CD14-positive monocyte (primary cell): ENCODE data around the gene SH2D4B. TPM values are rescaled to one million over a fixed set of nuclear protein-coding genes. Genes with fewer than 3 reads are reported as not detected.

Source experiments
- DNase-seq, 3 donors: peaks; one replicate each; pipeline ENCODE4 v3.0.0-alpha.2; 2011 to 2022
- H2AFZ ChIP-seq: 2 replicates; pipeline ENCODE4 v1.6.0; 2012; ENCODE audit warnings: mild to moderate bottlenecking, low read depth, low read length, inconsistent platforms; ENCODE audit not compliant: insufficient read depth, poor library complexity, severe bottlenecking
- H3K27ac ChIP-seq, 2 donors: 1 replicate in 1 of 2; 2 replicates in 1 of 2; pipeline ENCODE4 v1.5.1; 2012 to 2013; ENCODE audit warnings: low read length in 2 of 2, control low read depth in 1 of 2, inconsistent platforms in 1 of 2, low read depth in 1 of 2, mild to moderate bottlenecking in 1 of 2
- H3K27me3 ChIP-seq, 2 donors: one replicate each; pipeline versions ENCODE4 v1.6.0 to v1.6.1; 2011 to 2013; ENCODE audit warnings: low read length in 2 of 2; ENCODE audit not compliant: control insufficient read depth in 2 of 2, insufficient read depth in 2 of 2
- H3K36me3 ChIP-seq, 2 donors: replicated peaks in 1 of 2; 1 replicate in 1 of 2; 2 replicates in 1 of 2; pipeline versions ENCODE4 v1.5.1 to v1.6.1; 2012 to 2013; ENCODE audit warnings: low read length in 2 of 2, control low read depth in 1 of 2, inconsistent platforms in 1 of 2, mild to moderate bottlenecking in 1 of 2; ENCODE audit not compliant: insufficient read depth in 2 of 2, control insufficient read depth in 1 of 2
- H3K4me1 ChIP-seq, 2 donors: 1 replicate in 1 of 2; 2 replicates in 1 of 2; pipeline versions ENCODE4 v1.5.1 to v1.6.1; 2012 to 2013; ENCODE audit warnings: low read length in 2 of 2, control low read depth in 1 of 2, inconsistent platforms in 1 of 2, mild to moderate bottlenecking in 1 of 2, moderate library complexity in 1 of 2; ENCODE audit not compliant: insufficient read depth in 2 of 2, control insufficient read depth in 1 of 2
- H3K4me2 ChIP-seq: replicated peaks from 2 replicates; pipeline ENCODE3; 2012; ENCODE audit warnings: low read length, moderate library complexity, mild to moderate bottlenecking; ENCODE audit not compliant: poor library complexity, severe bottlenecking; ENCODE audit errors: extremely low read depth
- H3K4me3 ChIP-seq, 3 experiments: fragments of 200-600 bp in 1 of 3; sonication (generic) in 1 of 3; replicated peaks in 1 of 3; 1 replicate in 2 of 3; 2 replicates in 1 of 3; pipeline ENCODE4 v1.5.1; 2011 to 2013; ENCODE audit warnings: low read length in 3 of 3, mild to moderate bottlenecking in 3 of 3, control low read depth in 2 of 3, low read depth in 2 of 3, inconsistent platforms in 1 of 3, moderate library complexity in 1 of 3
- H3K79me2 ChIP-seq: 2 replicates; pipeline ENCODE4 v1.6.0; 2012; ENCODE audit warnings: mild to moderate bottlenecking, control low read depth, inconsistent platforms, low read length, moderate library complexity; ENCODE audit not compliant: insufficient read depth
- H3K9ac ChIP-seq: 2 replicates; pipeline ENCODE4 v1.6.0; 2017; ENCODE audit warnings: low read length, mild to moderate bottlenecking; ENCODE audit not compliant: insufficient read depth, poor library complexity, severe bottlenecking
- H3K9me3 ChIP-seq, 2 donors: replicated peaks in 1 of 2; 1 replicate in 1 of 2; 2 replicates in 1 of 2; pipeline versions ENCODE4 v1.5.1 to v1.6.1; 2012 to 2013; ENCODE audit warnings: low read length in 2 of 2, control low read depth in 1 of 2; ENCODE audit not compliant: control insufficient read depth in 1 of 2, insufficient read depth in 1 of 2
- H4K20me1 ChIP-seq: 2 replicates; pipeline ENCODE4 v1.6.0; 2012; ENCODE audit warnings: mild to moderate bottlenecking, low read length, control low read depth, moderate library complexity; ENCODE audit not compliant: insufficient read depth
- H3K27ac Mint-ChIP-seq, 7 donors: one replicate each; pipeline ENCODE4 v1.8.0; 2020; ENCODE audit warnings: mild to moderate bottlenecking in 7 of 7, mixed read lengths in 7 of 7, moderate library complexity in 6 of 7, inconsistent platforms in 2 of 7
- H3K27me3 Mint-ChIP-seq, 3 donors: one replicate each; pipeline ENCODE4 v1.8.0; 2021 to 2022; ENCODE audit warnings: low read depth in 3 of 3, mild to moderate bottlenecking in 3 of 3, mixed read lengths in 3 of 3, moderate library complexity in 3 of 3, inconsistent platforms in 1 of 3
- H3K36me3 Mint-ChIP-seq, 2 donors: one replicate each; pipeline ENCODE4 v1.8.0; 2020; ENCODE audit warnings: mixed read lengths in 2 of 2, inconsistent platforms in 1 of 2, mild to moderate bottlenecking in 1 of 2
- H3K4me1 Mint-ChIP-seq: one replicate; pipeline ENCODE4 v1.8.0; 2020; ENCODE audit warnings: mild to moderate bottlenecking, mixed read lengths
- H3K4me3 Mint-ChIP-seq, 2 donors: one replicate each; pipeline ENCODE4 v1.8.0; 2020; ENCODE audit warnings: mild to moderate bottlenecking in 2 of 2, mixed read lengths in 2 of 2, moderate library complexity in 1 of 2
- H3K9me3 Mint-ChIP-seq, 7 donors: one replicate each; pipeline ENCODE4 v1.8.0; 2020 to 2022; ENCODE audit warnings: mixed read lengths in 7 of 7, mild to moderate bottlenecking in 6 of 7, moderate library complexity in 6 of 7, inconsistent platforms in 2 of 7
- WGBS: methylation state at CpG from one replicate; pipeline ENCODE4 v1.1.5; 2013; ENCODE audit warnings: missing lambda C conversion rate; ENCODE audit not compliant: insufficient coverage; 5-methylcytosine and 5-hydroxymethylcytosine counted together
- intact Hi-C, 2 donors: fragments of 100-400 bp; cut with micrococcal nuclease; formaldehyde crosslinking; loops; one replicate each; pipeline versions ENCODE4 v1.15.0 to v1.15.1; 2023
- polyA plus RNA-seq, 3 donors: library from polyadenylated mRNA; depleted of rRNA in 1 of 3; unstranded in 2 of 3; stranded (reverse) in 1 of 3; fragments of 300-500 nt in 2 of 3; fragments of >200 nt in 1 of 3; fragmentation: Illumina TruSeq in 2 of 3; gene quantifications; 1 replicate in 2 of 3; 2 replicates in 1 of 3; pipeline ENCODE4 v1.2.3, GENCODE V29; 2012 to 2021
- TF ChIP-seq, protein P1 (sequence below): fragments of 200-600 bp; IDR thresholded peaks from one replicate; pipeline ENCODE4 v1.8.0; 2022; ENCODE audit warnings: antibody characterized with exemption, mild to moderate bottlenecking

The SH2D4B gene
- polyA plus RNA-seq, 3 donors = 0.01 TPM; not detected in 2

DNA sequence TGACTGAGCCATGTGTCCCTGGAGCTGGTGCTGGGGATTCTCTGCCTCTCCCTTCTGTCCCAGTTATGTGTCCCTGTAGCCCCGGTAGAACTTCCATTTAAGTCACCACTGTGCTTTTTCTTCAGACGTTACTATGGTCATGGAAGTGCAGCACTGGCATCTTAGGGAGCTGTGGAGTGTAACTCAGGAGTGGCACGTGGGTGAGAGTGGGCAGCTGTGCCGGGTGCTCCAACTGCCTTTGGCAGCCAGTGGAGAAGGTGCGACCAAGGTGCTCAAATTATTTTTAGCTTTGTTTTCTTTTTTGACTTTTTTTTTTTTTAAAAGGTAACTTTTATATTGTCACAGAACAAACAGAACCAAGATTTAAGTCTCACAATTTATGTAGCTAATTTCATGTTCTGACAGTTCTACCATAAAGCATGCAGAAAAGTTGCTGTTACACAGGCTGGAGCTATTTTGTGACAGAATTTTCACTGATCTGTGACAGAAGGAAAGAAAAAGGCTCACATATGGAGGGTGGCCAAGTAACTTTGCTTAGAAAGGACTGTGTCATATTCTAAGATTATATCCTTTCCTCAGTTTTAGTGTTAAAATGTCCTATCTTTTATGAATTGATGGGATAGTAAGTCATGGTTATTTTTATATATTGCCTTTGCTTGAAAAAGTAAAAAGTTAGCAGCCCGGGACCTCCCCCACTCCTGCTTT is 73.9 kb downstream of the SH2D4B start:
- Histone ChIP-seq H3K9ac (no peak overlapping the region), H3K4me2 (no peak overlapping the region), H3K36me3 (no peaks in the 10 kb centered on the region), H2AFZ (no peak overlapping the region), H3K79me2 (no peaks in the 10 kb centered on the region), H3K27ac (no peak overlapping the region), H3K9me3 (no peaks in the 10 kb centered on the region), H3K4me1 (peaks cover 0 to 2% of the 10 kb centered on the region in 2 donors), H4K20me1 (no peaks in the 10 kb centered on the region), H3K4me3 (no peak overlapping the region), H3K27me3 (no peaks in the 10 kb centered on the region)
- intact Hi-C loops = no loop called here
- Mint-ChIP-seq H3K4me3 (no peak overlapping the region), H3K27me3 (peaks cover 7 to 15% (median 11%) of the 10 kb centered on the region in 3 donors), H3K36me3 (no peaks in the 10 kb centered on the region), H3K27ac (no peak overlapping the region), H3K4me1 (peaks cover 11% of the 10 kb centered on the region), H3K9me3 (peaks cover 0 to 6% (median 0%) of the 10 kb centered on the region in 7 donors)
- no peak for DNase-seq
- 87% methylated on average over 3 of the region's 6 CpGs for WGBS
- TF ChIP-seq, protein P1, sequence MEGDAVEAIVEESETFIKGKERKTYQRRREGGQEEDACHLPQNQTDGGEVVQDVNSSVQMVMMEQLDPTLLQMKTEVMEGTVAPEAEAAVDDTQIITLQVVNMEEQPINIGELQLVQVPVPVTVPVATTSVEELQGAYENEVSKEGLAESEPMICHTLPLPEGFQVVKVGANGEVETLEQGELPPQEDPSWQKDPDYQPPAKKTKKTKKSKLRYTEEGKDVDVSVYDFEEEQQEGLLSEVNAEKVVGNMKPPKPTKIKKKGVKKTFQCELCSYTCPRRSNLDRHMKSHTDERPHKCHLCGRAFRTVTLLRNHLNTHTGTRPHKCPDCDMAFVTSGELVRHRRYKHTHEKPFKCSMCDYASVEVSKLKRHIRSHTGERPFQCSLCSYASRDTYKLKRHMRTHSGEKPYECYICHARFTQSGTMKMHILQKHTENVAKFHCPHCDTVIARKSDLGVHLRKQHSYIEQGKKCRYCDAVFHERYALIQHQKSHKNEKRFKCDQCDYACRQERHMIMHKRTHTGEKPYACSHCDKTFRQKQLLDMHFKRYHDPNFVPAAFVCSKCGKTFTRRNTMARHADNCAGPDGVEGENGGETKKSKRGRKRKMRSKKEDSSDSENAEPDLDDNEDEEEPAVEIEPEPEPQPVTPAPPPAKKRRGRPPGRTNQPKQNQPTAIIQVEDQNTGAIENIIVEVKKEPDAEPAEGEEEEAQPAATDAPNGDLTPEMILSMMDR = no peak

DNA sequence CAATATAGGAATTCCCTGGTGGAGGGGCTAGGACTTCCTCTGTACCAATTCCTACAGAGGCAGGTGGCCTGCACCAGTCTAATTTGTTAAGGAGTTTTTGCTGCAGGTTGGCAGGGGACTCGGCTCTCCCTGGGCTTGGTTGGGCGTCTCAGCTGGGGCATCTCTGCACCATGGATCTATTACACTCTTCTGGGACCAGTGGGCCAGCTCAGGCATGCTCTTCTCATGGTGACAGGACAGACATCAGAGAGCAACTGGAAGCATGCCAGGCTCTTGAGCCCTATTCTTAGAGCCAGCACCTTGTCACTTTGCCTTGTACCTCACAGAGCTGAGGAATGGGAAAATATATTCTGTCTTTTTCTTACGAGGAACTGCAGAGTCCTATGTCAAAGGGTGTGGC is 74.6 kb downstream of the SH2D4B start:
- H3K36me3 ChIP-seq = no peaks in the 10 kb centered on the region
- H3K4me3 ChIP-seq = no peak overlapping the region
- H3K9me3 ChIP-seq = no peaks in the 10 kb centered on the region
- H3K9me3 Mint-ChIP-seq = peaks cover 0 to 6% (median 0%) of the 10 kb centered on the region in 7 donors
- intact Hi-C loops = no loop called here
- WGBS = 89% methylated on average over 2 of the region's 3 CpGs
- TF ChIP-seq, protein P1 = no peak
- H3K79me2 ChIP-seq = no peaks in the 10 kb centered on the region
- peaks cover 11% of the 10 kb centered on the region for H3K4me1 Mint-ChIP-seq
- no peak overlapping the region for H3K27ac ChIP-seq
- H3K4me3 Mint-ChIP-seq = no peak overlapping the region
- no peak overlapping the region for H2AFZ ChIP-seq
- no peak overlapping the region for H3K9ac ChIP-seq
- H3K36me3 Mint-ChIP-seq = no peaks in the 10 kb centered on the region
- H3K4me2 ChIP-seq = no peak overlapping the region
- H3K27me3 ChIP-seq = no peaks in the 10 kb centered on the region
- H4K20me1 ChIP-seq = no peaks in the 10 kb centered on the region
- DNase-seq = no peak
- peaks cover 0 to 2% of the 10 kb centered on the region in 2 donors for H3K4me1 ChIP-seq
- H3K27ac Mint-ChIP-seq = no peak overlapping the region
- H3K27me3 Mint-ChIP-seq = peaks cover 7 to 14% (median 11%) of the 10 kb centered on the region in 3 donors
